HG03378 (cell line): ENCODE measurements around the gene USP5.

Source experiments
- ATAC-seq: cut with Tn5 transposase; IDR thresholded peaks from one replicate; pipeline ENCODE4 v1.9.1; 2021; ENCODE audit warnings: mild to moderate bottlenecking, moderate library complexity; ENCODE audit not compliant: unreplicated experiment

The USP5 gene

GRCh38 chr12:6851921-6852650, at the start of gene USP5:
USP5 (plus strand) TSS chr12:6852150; CDS start chr12:6852180, 30 bp downstream.
- peak; percentile 79 for ATAC-seq

- no peak for ATAC-seq
Measured at GRCh38 chr12:6807170-6807569, 44.8 kb upstream of the USP5 start.

GRCh38 chr12:6809056-6809455, 42.9 kb upstream of the USP5 start:
- no peak for ATAC-seq

- ATAC-seq = no peak
Measured at GRCh38 chr12:6810758-6811157, 41.2 kb upstream of the USP5 start.

- ATAC-seq = no peak
Measured at GRCh38 chr12:6813363-6813762, 38.6 kb upstream of the USP5 start.

GRCh38 chr12:6816598-6816997, 35.4 kb upstream of the USP5 start:
- no peak for ATAC-seq

GRCh38 chr12:6817098-6817497, 34.9 kb upstream of the USP5 start:
- ATAC-seq = no peak

GRCh38 chr12:6817662-6818157, 34.2 kb upstream of the USP5 start:
- ATAC-seq = no peak

- ATAC-seq = no peak
Measured at GRCh38 chr12:6818222-6818621, 33.7 kb upstream of the USP5 start.

GRCh38 chr12:6818645-6819044, 33.3 kb upstream of the USP5 start:
- ATAC-seq = no peak

- ATAC-seq = no peak
Measured at GRCh38 chr12:6819106-6820030, 32.6 kb upstream of the USP5 start.

GRCh38 chr12:6820166-6820565, 31.8 kb upstream of the USP5 start:
- no peak for ATAC-seq

- no peak for ATAC-seq
Measured at GRCh38 chr12:6821591-6822425, 30.1 kb upstream of the USP5 start, which contains the start of gene GPR162. GPR162 (plus strand) TSS chr12:6821821; CDS start chr12:6823899, 2,078 bp downstream.

GRCh38 chr12:6822426-6823135, 29.4 kb upstream of the USP5 start:
- no peak for ATAC-seq

- ATAC-seq = no peak
Measured at GRCh38 chr12:6823182-6824084, 28.5 kb upstream of the USP5 start.

- no peak for ATAC-seq
Measured at GRCh38 chr12:6824085-6824775, 27.7 kb upstream of the USP5 start.

GRCh38 chr12:6824901-6825381, 27.0 kb upstream of the USP5 start:
- ATAC-seq = no peak

- ATAC-seq = no peak
Measured at GRCh38 chr12:6825398-6826124, 26.4 kb upstream of the USP5 start.
